H9 (cell line): ENCODE data around the gene NLGN3. TPM values are rescaled to one million over a fixed set of nuclear protein-coding genes. Genes with fewer than 3 reads are reported as not detected.

ENCODE experiments used
- DNase-seq: peaks from one replicate; pipeline ENCODE4 v3.0.0-alpha.2; 2017
- H2AFZ ChIP-seq: one replicate; pipeline ENCODE4 v1.6.1; 2013; ENCODE audit warnings: mild to moderate bottlenecking, low read length, control low read depth, moderate library complexity
- H2AK5ac ChIP-seq: 2 replicates; pipeline ENCODE4 v1.6.1; 2013; ENCODE audit warnings: low read length, control low read depth, mixed read lengths; ENCODE audit not compliant: insufficient read length
- H2BK120ac ChIP-seq: one replicate; pipeline ENCODE4 v1.6.1; 2013; ENCODE audit warnings: low read depth, mild to moderate bottlenecking, low read length, control low read depth, inconsistent platforms; ENCODE audit not compliant: poor library complexity, severe bottlenecking
- H2BK12ac ChIP-seq: 2 replicates; pipeline ENCODE4 v1.6.1; 2013; ENCODE audit warnings: low read length, control low read depth, mixed read lengths, low read depth; ENCODE audit not compliant: insufficient read length
- H2BK15ac ChIP-seq: 2 replicates; pipeline ENCODE4 v1.6.1; 2013; ENCODE audit warnings: low read depth, low read length, control low read depth
- H2BK20ac ChIP-seq: one replicate; pipeline ENCODE4 v1.6.1; 2013; ENCODE audit warnings: low read depth, mild to moderate bottlenecking, low read length, control low read depth, inconsistent platforms; ENCODE audit not compliant: poor library complexity, severe bottlenecking
- H2BK5ac ChIP-seq: 2 replicates; pipeline ENCODE4 v1.6.1; 2013; ENCODE audit warnings: low read length, control low read depth, mixed read lengths; ENCODE audit not compliant: insufficient read length
- H3K14ac ChIP-seq: 2 replicates; pipeline ENCODE4 v1.6.1; 2013; ENCODE audit warnings: low read length, control low read depth; ENCODE audit not compliant: insufficient read depth
- H3K18ac ChIP-seq: 2 replicates; pipeline ENCODE4 v1.6.1; 2013; ENCODE audit warnings: low read depth, mild to moderate bottlenecking, mixed read lengths, low read length, control low read depth; ENCODE audit not compliant: insufficient read length
- H3K23ac ChIP-seq: 2 replicates; pipeline ENCODE4 v1.6.1; 2013; ENCODE audit warnings: low read length, control low read depth, mixed read lengths, low read depth; ENCODE audit not compliant: insufficient read length
- H3K23me2 ChIP-seq: 2 replicates; pipeline ENCODE4 v1.6.1; 2013; ENCODE audit warnings: low read depth, mild to moderate bottlenecking, mixed read lengths, low read length, control low read depth; ENCODE audit not compliant: insufficient read length, poor library complexity, severe bottlenecking
- H3K27ac ChIP-seq: 2 replicates; pipeline ENCODE4 v1.5.1; 2013; ENCODE audit warnings: low read length, control low read depth, mixed read lengths, low read depth; ENCODE audit not compliant: insufficient read length
- H3K27me3 ChIP-seq: 2 replicates; pipeline ENCODE4 v1.6.1; 2013; ENCODE audit warnings: low read length, control low read depth, inconsistent platforms; ENCODE audit not compliant: insufficient read depth
- H3K4ac ChIP-seq: 2 replicates; pipeline ENCODE4 v1.6.1; 2013; ENCODE audit warnings: low read depth, mild to moderate bottlenecking, control low read depth, inconsistent platforms, low read length, moderate library complexity
- H3K4me1 ChIP-seq: 2 replicates; pipeline ENCODE4 v1.6.1; 2013; ENCODE audit warnings: low read length, control low read depth, inconsistent platforms; ENCODE audit not compliant: insufficient read depth
- H3K4me2 ChIP-seq: 2 replicates; pipeline ENCODE4 v1.6.1; 2013; ENCODE audit warnings: low read length, control low read depth, mixed read lengths; ENCODE audit not compliant: insufficient read length, insufficient read depth
- H3K56ac ChIP-seq: 2 replicates; pipeline ENCODE4 v1.6.1; 2013; ENCODE audit warnings: low read depth, mild to moderate bottlenecking, mixed read lengths, low read length, control low read depth; ENCODE audit not compliant: insufficient read length
- H3K79me1 ChIP-seq: 2 replicates; pipeline ENCODE4 v1.6.1; 2013; ENCODE audit warnings: low read depth, mild to moderate bottlenecking, moderate library complexity, low read length, control low read depth, inconsistent platforms; ENCODE audit not compliant: insufficient read depth, poor library complexity, severe bottlenecking
- H3K79me2 ChIP-seq: 2 replicates; pipeline ENCODE4 v1.6.1; 2013; ENCODE audit warnings: low read length, control low read depth, inconsistent platforms; ENCODE audit not compliant: insufficient read depth
- H3K9ac ChIP-seq: 2 replicates; pipeline ENCODE4 v1.6.1; 2013; ENCODE audit warnings: low read length, control low read depth, mixed read lengths; ENCODE audit not compliant: insufficient read length; ENCODE audit errors: extremely low read depth
- H3K9me3 ChIP-seq: one replicate; pipeline ENCODE4 v1.6.1; 2013; ENCODE audit warnings: low read depth, low read length, inconsistent platforms; ENCODE audit not compliant: control insufficient read depth
- H3T11ph ChIP-seq: one replicate; pipeline ENCODE4 v1.6.1; 2013; ENCODE audit warnings: mild to moderate bottlenecking, low read length, control low read depth, inconsistent platforms
- H4K20me1 ChIP-seq: one replicate; pipeline ENCODE4 v1.6.1; 2013; ENCODE audit not compliant: control insufficient read depth, insufficient read length, insufficient read depth
- H4K5ac ChIP-seq: 2 replicates; pipeline ENCODE4 v1.6.1; 2013; ENCODE audit warnings: low read depth, mild to moderate bottlenecking, mixed read lengths, low read length, control low read depth; ENCODE audit not compliant: insufficient read length
- H4K8ac ChIP-seq: replicated peaks from 2 replicates; pipeline ENCODE4 v1.6.1; 2013; ENCODE audit warnings: low read length, control low read depth, mixed read lengths, low read depth; ENCODE audit not compliant: insufficient read length
- H4K91ac ChIP-seq: 2 replicates; pipeline ENCODE4 v1.6.1; 2013; ENCODE audit warnings: low read depth, mild to moderate bottlenecking, moderate library complexity, mixed read lengths, low read length, control low read depth; ENCODE audit not compliant: insufficient read length
- H3K27ac Mint-ChIP-seq, 3 experiments: 2 replicates in 2 of 3; 3 replicates in 1 of 3; pipeline ENCODE4 v1.8.0; 2020 to 2021; ENCODE audit warnings: mixed read lengths in 3 of 3, mild to moderate bottlenecking in 1 of 3, moderate library complexity in 1 of 3
- H3K27me3 Mint-ChIP-seq: 2 replicates; pipeline ENCODE4 v1.8.0; 2021; ENCODE audit warnings: low read depth, mild to moderate bottlenecking, moderate library complexity, mixed read lengths
- H3K36me3 Mint-ChIP-seq, 3 experiments: 2 replicates in 2 of 3; 3 replicates in 1 of 3; pipeline ENCODE4 v1.8.0; 2020 to 2021; ENCODE audit warnings: low read depth in 3 of 3, mixed read lengths in 3 of 3; ENCODE audit not compliant: insufficient read depth in 1 of 3
- H3K4me1 Mint-ChIP-seq, 2 experiments: 2 replicates each; pipeline ENCODE4 v1.8.0; 2020; ENCODE audit warnings: mixed read lengths in 2 of 2
- H3K4me3 Mint-ChIP-seq, 2 experiments: 2 replicates in 1 of 2; 3 replicates in 1 of 2; pipeline ENCODE4 v1.8.0; 2020 to 2021; ENCODE audit warnings: mild to moderate bottlenecking in 2 of 2, mixed read lengths in 2 of 2, moderate library complexity in 1 of 2
- H3K9me3 Mint-ChIP-seq, 2 experiments: 2 replicates in 1 of 2; 3 replicates in 1 of 2; pipeline ENCODE4 v1.8.0; 2020; ENCODE audit warnings: mild to moderate bottlenecking in 2 of 2, mixed read lengths in 2 of 2, moderate library complexity in 1 of 2
- WGBS: extraction: QIAGEN DNeasy Blood & Tissue Kit; methylation state at CpG from one replicate; pipeline ENCODE4 v1.1.7; 2013; ENCODE audit warnings: missing lambda C conversion rate, low lambda C conversion rate, mixed read lengths; ENCODE audit not compliant: insufficient read length; ENCODE audit errors: extremely low coverage; 5-methylcytosine and 5-hydroxymethylcytosine counted together
- total RNA-seq: library from RNA; stranded (reverse); gene quantifications from 2 replicates; pipeline ENCODE4 v1.2.1, GENCODE V29; 2021
- TF ChIP-seq, protein P1 (sequence below): fragments of 200-600 bp; sonication (generic); conservative IDR thresholded peaks from 3 replicates; pipeline ENCODE4 v1.8.0; 2021; ENCODE audit warnings: antibody characterized with exemption, mild to moderate bottlenecking

The NLGN3 gene
- total RNA-seq, 1 experiment from 2014 or later, result 3.6 TPM

DNA sequence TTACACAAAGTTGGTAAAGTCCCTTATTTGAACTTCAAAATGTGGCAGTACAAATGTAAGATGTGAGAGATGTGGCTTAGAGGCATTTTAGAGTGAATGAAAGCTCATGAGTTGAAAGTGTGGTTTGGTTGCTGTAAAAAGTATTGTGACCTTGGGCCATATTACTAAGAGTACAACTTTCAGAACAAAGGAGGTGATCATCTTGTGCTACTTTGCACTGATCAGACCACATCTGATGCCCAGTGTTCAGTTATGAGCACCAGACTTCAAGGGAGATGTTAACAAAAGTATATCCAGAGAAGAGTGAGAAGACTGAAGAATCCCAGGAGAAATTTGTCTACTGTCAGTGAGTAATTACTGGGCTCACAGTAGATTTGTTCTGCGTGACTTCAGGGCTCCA lies 30.2 kb downstream of the NLGN3 start:
- H3K4ac ChIP-seq, result no peak overlapping the region
- no CpG with 5 or more reads among the region's 1 CpG for WGBS
- H3K9me3 Mint-ChIP-seq, result peaks cover 65 to 76% of the 10 kb centered on the region in 2 experiments

More for the DNA sequence above, 30.2 kb downstream of the NLGN3 start:
- Histone ChIP-seq H3K18ac (no peak overlapping the region), H3K79me1 (no peaks in the 10 kb centered on the region), H4K5ac (no peak overlapping the region), H2BK20ac (no peak overlapping the region), H2BK15ac (no peak overlapping the region), H4K20me1 (no peaks in the 10 kb centered on the region), H3K9ac (no peak overlapping the region), H3K4me1 (no peaks in the 10 kb centered on the region), H2AFZ (no peak overlapping the region), H3K4me2 (no peak overlapping the region), H2BK12ac (no peak overlapping the region), H3K23ac (no peak overlapping the region), H3T11ph (no peak overlapping the region), H3K9me3 (peaks cover 29% of the 10 kb centered on the region), H4K91ac (no peak overlapping the region), H3K27me3 (no peaks in the 10 kb centered on the region), H3K23me2 (no peaks in the 10 kb centered on the region), H3K56ac (no peak overlapping the region), H2BK120ac (no peak overlapping the region), H2BK5ac (no peak overlapping the region), H2AK5ac (no peak overlapping the region), H3K79me2 (no peaks in the 10 kb centered on the region), H4K8ac (no peak overlapping the region), H3K14ac (no peak overlapping the region), H3K27ac (no peak overlapping the region)
- Mint-ChIP-seq H3K4me1 (peaks cover 5 to 19% of the 10 kb centered on the region in 2 experiments), H3K36me3 (peaks cover 14 to 20% (median 14%) of the 10 kb centered on the region in 3 experiments), H3K27ac (no peak overlapping the region), H3K4me3 (no peak overlapping the region), H3K27me3 (peaks cover 2% of the 10 kb centered on the region)
- no peak for DNase-seq
- TF ChIP-seq, protein P1, sequence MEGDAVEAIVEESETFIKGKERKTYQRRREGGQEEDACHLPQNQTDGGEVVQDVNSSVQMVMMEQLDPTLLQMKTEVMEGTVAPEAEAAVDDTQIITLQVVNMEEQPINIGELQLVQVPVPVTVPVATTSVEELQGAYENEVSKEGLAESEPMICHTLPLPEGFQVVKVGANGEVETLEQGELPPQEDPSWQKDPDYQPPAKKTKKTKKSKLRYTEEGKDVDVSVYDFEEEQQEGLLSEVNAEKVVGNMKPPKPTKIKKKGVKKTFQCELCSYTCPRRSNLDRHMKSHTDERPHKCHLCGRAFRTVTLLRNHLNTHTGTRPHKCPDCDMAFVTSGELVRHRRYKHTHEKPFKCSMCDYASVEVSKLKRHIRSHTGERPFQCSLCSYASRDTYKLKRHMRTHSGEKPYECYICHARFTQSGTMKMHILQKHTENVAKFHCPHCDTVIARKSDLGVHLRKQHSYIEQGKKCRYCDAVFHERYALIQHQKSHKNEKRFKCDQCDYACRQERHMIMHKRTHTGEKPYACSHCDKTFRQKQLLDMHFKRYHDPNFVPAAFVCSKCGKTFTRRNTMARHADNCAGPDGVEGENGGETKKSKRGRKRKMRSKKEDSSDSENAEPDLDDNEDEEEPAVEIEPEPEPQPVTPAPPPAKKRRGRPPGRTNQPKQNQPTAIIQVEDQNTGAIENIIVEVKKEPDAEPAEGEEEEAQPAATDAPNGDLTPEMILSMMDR, result no peak
